C4-2B (cell line): ENCODE results near the gene SNTB2.

Experiments used
- ZFX ChIP-seq: fragments of 450-650 bp; IDR thresholded peaks from 2 replicates; pipeline ENCODE4 v1.6.1; 2017
- TF ChIP-seq, protein P1 (sequence below): fragments of 450-650 bp; conservative IDR thresholded peaks from 2 replicates; pipeline ENCODE4 v1.5.1; 2017; ENCODE audit warnings: mild to moderate bottlenecking

- TF ChIP-seq, protein P1, sequence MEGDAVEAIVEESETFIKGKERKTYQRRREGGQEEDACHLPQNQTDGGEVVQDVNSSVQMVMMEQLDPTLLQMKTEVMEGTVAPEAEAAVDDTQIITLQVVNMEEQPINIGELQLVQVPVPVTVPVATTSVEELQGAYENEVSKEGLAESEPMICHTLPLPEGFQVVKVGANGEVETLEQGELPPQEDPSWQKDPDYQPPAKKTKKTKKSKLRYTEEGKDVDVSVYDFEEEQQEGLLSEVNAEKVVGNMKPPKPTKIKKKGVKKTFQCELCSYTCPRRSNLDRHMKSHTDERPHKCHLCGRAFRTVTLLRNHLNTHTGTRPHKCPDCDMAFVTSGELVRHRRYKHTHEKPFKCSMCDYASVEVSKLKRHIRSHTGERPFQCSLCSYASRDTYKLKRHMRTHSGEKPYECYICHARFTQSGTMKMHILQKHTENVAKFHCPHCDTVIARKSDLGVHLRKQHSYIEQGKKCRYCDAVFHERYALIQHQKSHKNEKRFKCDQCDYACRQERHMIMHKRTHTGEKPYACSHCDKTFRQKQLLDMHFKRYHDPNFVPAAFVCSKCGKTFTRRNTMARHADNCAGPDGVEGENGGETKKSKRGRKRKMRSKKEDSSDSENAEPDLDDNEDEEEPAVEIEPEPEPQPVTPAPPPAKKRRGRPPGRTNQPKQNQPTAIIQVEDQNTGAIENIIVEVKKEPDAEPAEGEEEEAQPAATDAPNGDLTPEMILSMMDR = no peak
- TF ChIP-seq ZFX = no peak
Observed at GRCh38 chr16:69318177-69318910, 131.4 kb downstream of the SNTB2 start.
